Endometrial microvascular endothelial cells (primary cell): Measurements from ENCODE around the gene GPC5. TPM values are rescaled to one million over a fixed set of nuclear protein-coding genes. Genes with fewer than 3 reads are reported as not detected.

Experiments
- in situ Hi-C: cut with HindIII; loops from 2 replicates; pipeline ENCODE4 v1.10.0; 2017; ENCODE audit warnings: low sequenced_read_pairs, low pct_unique_long_range_greater_than_20kb; ENCODE audit errors: inconsistent ontology term
- total RNA-seq: library from RNA; depleted of rRNA; stranded (reverse); fragments of >200 nt; gene quantifications from one replicate; pipeline ENCODE4 v1.2.3, GENCODE V29; 2015; ENCODE audit errors: inconsistent ontology term

GPC5 gene
- total RNA-seq, 1 donor from 2014 or later, result 0.46 TPM

- in situ Hi-C loops, result no loop called here
Measured at GRCh38 chr13:91572439-91572838, 174.0 kb downstream of the GPC5 start.

GRCh38 chr13:91572944-91573598, 174.7 kb downstream of the GPC5 start:
- in situ Hi-C loops, result no loop called here

- in situ Hi-C loops, result no loop called here
Measured at GRCh38 chr13:91574766-91575165, 176.3 kb downstream of the GPC5 start.

GRCh38 chr13:91576590-91576989, 178.2 kb downstream of the GPC5 start:
- in situ Hi-C loops, result no loop called here

- in situ Hi-C loops, result no loop called here
Measured at GRCh38 chr13:91579320-91579719, 180.9 kb downstream of the GPC5 start.

GRCh38 chr13:91580749-91581148, 182.3 kb downstream of the GPC5 start:
- in situ Hi-C loops, result no loop called here

- in situ Hi-C loops, result no loop called here
Measured at GRCh38 chr13:91586609-91587008, 188.2 kb downstream of the GPC5 start.

- in situ Hi-C loops, result no loop called here
Measured at GRCh38 chr13:91588541-91588940, 190.1 kb downstream of the GPC5 start.

GRCh38 chr13:91592056-91593014, 193.9 kb downstream of the GPC5 start:
- in situ Hi-C loops, result no loop called here

GRCh38 chr13:91593456-91593855, 195.0 kb downstream of the GPC5 start:
- in situ Hi-C loops, result no loop called here

GRCh38 chr13:91594061-91594460, 195.6 kb downstream of the GPC5 start:
- in situ Hi-C loops, result no loop called here

GRCh38 chr13:91595677-91596076, 197.3 kb downstream of the GPC5 start:
- in situ Hi-C loops, result no loop called here

GRCh38 chr13:91596842-91597241, 198.4 kb downstream of the GPC5 start:
- in situ Hi-C loops, result no loop called here

GRCh38 chr13:91598655-91599054, 200.2 kb downstream of the GPC5 start:
- in situ Hi-C loops, result no loop called here

GRCh38 chr13:91601273-91601672, 202.9 kb downstream of the GPC5 start:
- in situ Hi-C loops, result no loop called here

GRCh38 chr13:91601807-91602206, 203.4 kb downstream of the GPC5 start:
- in situ Hi-C loops, result no loop called here

- in situ Hi-C loops, result no loop called here
Measured at GRCh38 chr13:91609353-91609752, 210.9 kb downstream of the GPC5 start.

- in situ Hi-C loops, result no loop called here
Measured at GRCh38 chr13:91618315-91618714, 219.9 kb downstream of the GPC5 start.

GRCh38 chr13:91620670-91621141, 222.3 kb downstream of the GPC5 start:
- in situ Hi-C loops, result no loop called here

GRCh38 chr13:91621161-91621560, 222.7 kb downstream of the GPC5 start:
- in situ Hi-C loops, result no loop called here
